GM18519 (cell line): ENCODE measurements around the gene PGLYRP1.

ENCODE experiments used
- ATAC-seq: cut with Tn5 transposase; IDR thresholded peaks from one replicate; pipeline ENCODE4 v1.9.1; 2021; ENCODE audit warnings: mild to moderate bottlenecking, moderate library complexity; ENCODE audit not compliant: unreplicated experiment, low FRiP score

Gene PGLYRP1

DNA sequence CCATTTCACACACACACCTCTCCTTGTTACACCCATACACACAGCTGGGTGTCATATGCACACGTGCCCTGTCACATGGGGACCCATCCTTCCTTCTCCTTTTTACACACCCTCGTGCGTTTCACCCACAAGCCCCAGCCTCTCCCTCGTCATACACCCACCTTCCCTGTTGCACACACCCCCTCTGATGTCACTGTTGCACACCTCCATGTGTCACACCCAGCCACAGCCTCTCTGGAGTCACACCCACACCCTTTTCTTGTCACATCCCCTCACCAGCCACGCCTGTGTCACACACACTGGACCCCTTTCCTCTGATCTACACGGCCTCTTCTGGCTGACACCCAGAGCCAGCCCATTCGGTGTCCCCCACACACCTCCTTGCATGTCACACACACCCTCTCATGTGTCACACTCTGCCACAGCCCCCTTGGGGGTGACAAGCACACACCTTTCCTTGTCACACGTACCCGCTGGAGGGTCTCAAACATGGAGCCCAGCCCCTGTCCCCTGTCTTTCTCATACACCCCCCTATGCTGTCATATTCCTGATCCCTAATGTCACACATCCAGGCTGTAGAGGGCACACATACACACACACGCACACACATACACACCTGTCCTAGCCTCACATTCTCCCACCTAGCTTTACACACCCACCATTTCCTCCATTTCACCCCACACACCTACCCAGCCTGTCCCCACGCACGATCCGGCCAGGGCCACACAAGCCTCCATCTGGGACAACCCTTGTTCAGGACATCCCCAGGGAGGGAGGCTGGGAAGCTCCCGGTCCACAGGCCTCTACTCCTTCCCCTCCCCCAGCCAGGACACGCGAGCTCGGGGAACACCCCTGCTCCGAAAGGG is 50.5 kb downstream of the PGLYRP1 start:
- no peak for ATAC-seq

DNA sequence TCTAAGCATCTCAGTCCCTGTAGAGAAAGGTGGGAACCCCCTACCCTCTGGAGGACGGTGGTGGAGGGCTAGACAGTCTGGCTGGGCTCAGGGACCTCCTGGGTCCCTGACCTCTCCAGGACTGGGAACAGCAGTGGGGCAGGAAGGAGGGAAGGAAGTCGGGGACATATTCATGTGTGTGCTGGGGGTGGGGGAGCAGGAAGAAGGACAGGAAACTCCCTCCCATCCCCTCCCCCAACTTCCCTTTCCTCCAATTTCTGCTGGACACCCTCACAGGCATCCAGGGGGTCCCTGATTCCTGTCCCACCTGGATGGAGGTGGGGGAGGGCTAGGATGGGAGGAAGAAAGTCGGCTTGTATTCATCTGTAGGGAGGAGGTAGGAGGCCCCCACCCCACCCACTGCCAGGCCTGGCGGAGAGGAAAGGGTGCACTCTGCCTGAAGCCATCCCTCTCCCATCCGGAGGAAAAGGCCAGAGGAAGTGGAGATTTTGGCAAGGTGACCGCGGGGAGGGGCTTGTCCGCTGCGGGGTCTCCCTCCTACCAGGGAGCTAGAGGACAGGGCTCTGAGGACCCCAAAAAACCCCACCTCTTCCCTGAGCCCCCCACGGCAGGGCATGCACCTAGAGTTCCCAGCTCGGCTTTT is 51.5 kb downstream of the PGLYRP1 start:
- no peak for ATAC-seq

GRCh38 chr19:45969676-45970075 is 53.2 kb downstream of the PGLYRP1 start:
- no peak for ATAC-seq
